Measurements from ENCODE around the gene TKTL1. TPM values are rescaled to one million over a fixed set of nuclear protein-coding genes. Genes with fewer than 3 reads are reported as not detected.
A peak's percentile ranks its signal among the peaks of the same experiment; 100 is the strongest.

The TKTL1 gene
- total and polyA plus RNA-seq, 11 donors = 2.0 to 13.4 (median 7.7) TPM

- 30 to 53% (median 43%) methylated on average over 5 of the region's 5 CpGs for WGBS, 4 donors
- Histone ChIP-seq H3K36me3 (peaks cover 0 to 7% (median 3%) of the 10 kb centered on the region in 9 donors), H3K4me1 (peaks cover 0 to 50% (median 20%) of the 10 kb centered on the region in 12 donors), H3K9me3 (no peaks in the 10 kb centered on the region), H3K27me3 (no peaks in the 10 kb centered on the region), H3K27ac (peak overlapping the region in 10 of 12 donors; percentile 78 to 99 (median 94)), H3K4me3 (peak overlapping the region in 9 of 12 donors; percentile 75 to 99 (median 87))
- TF ChIP-seq POLR2A (IDR thresholded peaks at IDR 0.05) (no peak), CTCF (IDR thresholded peaks at IDR 0.05) (no peak)
- intact Hi-C loops (cut with DNase I) = loop anchor here in 5 of 10 donors (2.0 to 10.0 kb wide), 4 partner anchors 56 to 162 kb away; partner anchors contain the start of gene GDI1 (in 1 of the 5)
- DNase-seq (no peak), ATAC-seq (no peak)
Observed at GRCh38 chrX:154372612-154373022, 77.0 kb downstream of the TKTL1 start.

- H3K27ac ChIP-seq = peak overlapping the region in 10 of 12 donors; percentile 25 to 99 (median 92)
- peaks cover 0 to 45% (median 12%) of the 10 kb centered on the region in 12 donors for H3K4me1 ChIP-seq
- 9 to 51% (median 30%) methylated on average over 14 to 23 of the region's 23 CpGs for WGBS, 4 donors
- peak overlapping the region in 11 of 12 donors; percentile 20 to 99 (median 53) for H3K4me3 ChIP-seq
- H3K27me3 ChIP-seq = no peaks in the 10 kb centered on the region
- H3K36me3 ChIP-seq = no peaks in the 10 kb centered on the region
- ATAC-seq (peak in 2 of 4 donors; percentile 1 to 8), DNase-seq (peak in 4 of 5 donors; percentile 63 to 77 (median 68))
- intact Hi-C loops (cut with DNase I) = loop anchor here in 5 of 10 donors (2.0 to 10.0 kb wide), 4 partner anchors 57 to 161 kb away; partner anchors contain the start of gene GDI1 (in 1 of the 5)
- TF ChIP-seq CTCF (IDR thresholded peaks at IDR 0.05) = peak; percentile 33 to 76 (median 58)
- no peak for TF ChIP-seq POLR2A (IDR thresholded peaks at IDR 0.05)
- H3K9me3 ChIP-seq = peaks cover 0 to 4% (median 0%) of the 10 kb centered on the region in 12 donors
Observed at GRCh38 chrX:154373340-154374306, 78.0 kb downstream of the TKTL1 start.

GRCh38 chrX:154374313-154375155 lies 78.9 kb downstream of the TKTL1 start, which contains the start of gene FLNA:
FLNA (minus strand) TSS chrX:154374634; CDS start chrX:154371245, 3,389 bp downstream.
- Histone ChIP-seq H3K27me3 (no peaks in the 10 kb centered on the region), H3K4me3 (peak within 1 kb of the TSS in 11 of 12 donors; percentile 20 to 99 (median 53)), H3K36me3 (no peaks in the 10 kb centered on the region), H3K9me3 (peaks cover 0 to 8% (median 0%) of the 10 kb centered on the region in 12 donors), H3K4me1 (peaks cover 0 to 40% (median 11%) of the 10 kb centered on the region in 12 donors), H3K27ac (peak within 1 kb of the TSS in 10 of 12 donors; percentile 44 to 99 (median 86))
- 5 to 56% (median 31%) methylated on average over 17 to 95 of the region's 95 CpGs for WGBS, 4 donors
- peak in 1 of 5 donors; percentile 70 for DNase-seq
- ATAC-seq = no peak
- intact Hi-C loops (cut with DNase I) = loop anchor here in 3 of 10 donors (5.0 to 10.0 kb wide), 3 partner anchors 60 to 158 kb away; partner anchors contain the start of gene GDI1 (in 1 of the 3)
- TF ChIP-seq CTCF (IDR thresholded peaks at IDR 0.05) (peak in 8 of 12 donors; percentile 6 to 46 (median 20)), POLR2A (IDR thresholded peaks at IDR 0.05) (no peak)

Measured in heart left ventricle (tissue), 16 donors.